ENCODE measurements around the gene GNGT2. TPM values are rescaled to one million over a fixed set of nuclear protein-coding genes. Genes with fewer than 3 reads are reported as not detected.

The GNGT2 gene
- total and polyA plus RNA-seq, 8 donors, result 0.23 to 2.2 (median 0.79) TPM

DNA sequence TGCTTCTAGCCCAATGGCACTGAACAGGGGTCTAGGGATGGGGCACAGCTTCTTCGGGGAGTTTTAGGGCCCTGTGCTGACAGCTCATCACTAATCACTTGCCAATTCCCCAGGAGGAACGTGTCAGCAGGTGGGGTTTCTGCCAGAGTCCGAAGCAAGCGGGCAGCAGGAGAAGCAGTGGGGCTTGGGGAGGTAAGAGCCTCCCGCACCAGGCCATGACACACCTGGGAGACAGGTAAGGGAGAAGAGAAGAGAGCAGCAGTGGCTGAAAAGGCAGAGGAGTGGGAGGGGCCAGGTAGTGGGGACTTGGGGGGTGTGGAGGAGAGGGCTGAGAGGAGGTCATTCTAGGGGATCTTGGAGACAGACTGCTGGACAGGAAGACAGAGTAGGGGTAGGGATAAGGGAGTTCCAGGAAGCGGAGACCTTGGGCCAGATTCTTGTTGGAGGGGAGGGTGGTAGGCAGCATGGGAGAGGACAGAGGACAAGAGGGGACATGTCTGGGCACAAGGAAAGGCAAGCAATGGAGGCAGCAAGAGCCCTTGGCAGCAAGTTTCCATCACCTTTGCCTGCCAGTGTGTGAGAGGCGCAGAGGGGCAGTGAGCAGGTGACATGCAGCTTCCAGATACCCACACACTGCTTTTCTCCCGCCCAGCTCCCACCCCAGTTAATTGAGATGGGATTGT lies 15.3 kb upstream of the GNGT2 start:
- WGBS, 2 donors, result 74 to 78% methylated on average over 7 to 8 of the region's 8 CpGs
- no peaks in the 10 kb centered on the region for H3K36me3 ChIP-seq
- intact Hi-C loops (cut with DNase I), result no loop called here
- no peak for ATAC-seq
- no peaks in the 10 kb centered on the region for H3K9me3 ChIP-seq
- TF ChIP-seq, protein P1, sequence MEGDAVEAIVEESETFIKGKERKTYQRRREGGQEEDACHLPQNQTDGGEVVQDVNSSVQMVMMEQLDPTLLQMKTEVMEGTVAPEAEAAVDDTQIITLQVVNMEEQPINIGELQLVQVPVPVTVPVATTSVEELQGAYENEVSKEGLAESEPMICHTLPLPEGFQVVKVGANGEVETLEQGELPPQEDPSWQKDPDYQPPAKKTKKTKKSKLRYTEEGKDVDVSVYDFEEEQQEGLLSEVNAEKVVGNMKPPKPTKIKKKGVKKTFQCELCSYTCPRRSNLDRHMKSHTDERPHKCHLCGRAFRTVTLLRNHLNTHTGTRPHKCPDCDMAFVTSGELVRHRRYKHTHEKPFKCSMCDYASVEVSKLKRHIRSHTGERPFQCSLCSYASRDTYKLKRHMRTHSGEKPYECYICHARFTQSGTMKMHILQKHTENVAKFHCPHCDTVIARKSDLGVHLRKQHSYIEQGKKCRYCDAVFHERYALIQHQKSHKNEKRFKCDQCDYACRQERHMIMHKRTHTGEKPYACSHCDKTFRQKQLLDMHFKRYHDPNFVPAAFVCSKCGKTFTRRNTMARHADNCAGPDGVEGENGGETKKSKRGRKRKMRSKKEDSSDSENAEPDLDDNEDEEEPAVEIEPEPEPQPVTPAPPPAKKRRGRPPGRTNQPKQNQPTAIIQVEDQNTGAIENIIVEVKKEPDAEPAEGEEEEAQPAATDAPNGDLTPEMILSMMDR (IDR thresholded peaks at IDR 0.05), result no peak
- DNase-seq, result no peak
- no peak for FAIRE-seq
- H3K27ac ChIP-seq, result no peak overlapping the region
- H3K27me3 ChIP-seq, result peaks cover 0 to 19% (median 4%) of the 10 kb centered on the region in 4 donors
- no peak overlapping the region for H3K4me3 ChIP-seq
- H3K4me1 ChIP-seq, result peaks cover 0 to 8% (median 8%) of the 10 kb centered on the region in 3 donors

DNA sequence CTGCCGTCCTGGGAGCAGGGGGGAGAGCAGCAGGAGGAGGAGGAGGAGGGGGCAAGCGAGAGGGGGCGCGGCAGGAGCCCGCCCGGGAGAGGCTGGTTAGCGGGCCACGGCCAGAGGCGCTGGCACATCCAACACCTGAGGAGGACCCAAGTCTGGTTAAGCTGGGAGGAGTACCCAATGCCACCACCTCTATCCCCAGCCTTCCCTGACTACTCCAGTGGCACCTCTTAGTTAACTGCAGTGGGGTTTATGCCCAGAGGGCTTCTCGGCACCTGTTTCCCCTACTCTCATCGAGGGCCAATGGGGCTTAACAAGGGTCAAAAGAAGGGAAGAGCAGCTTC lies 14.6 kb upstream of the GNGT2 start:
- Histone ChIP-seq H3K27ac (no peak overlapping the region), H3K9me3 (no peaks in the 10 kb centered on the region), H3K4me3 (no peak overlapping the region), H3K27me3 (peaks cover 0 to 24% (median 2%) of the 10 kb centered on the region in 4 donors), H3K36me3 (no peaks in the 10 kb centered on the region), H3K4me1 (peaks cover 0 to 8% (median 4%) of the 10 kb centered on the region in 3 donors)
- no peak for ATAC-seq
- no peak for FAIRE-seq
- intact Hi-C loops (cut with DNase I), result no loop called here
- DNase-seq, result no peak
- TF ChIP-seq, protein P1 (IDR thresholded peaks at IDR 0.05), result no peak
- WGBS, 2 donors, result 21 to 33% methylated on average over 6 to 11 of the region's 11 CpGs

DNA sequence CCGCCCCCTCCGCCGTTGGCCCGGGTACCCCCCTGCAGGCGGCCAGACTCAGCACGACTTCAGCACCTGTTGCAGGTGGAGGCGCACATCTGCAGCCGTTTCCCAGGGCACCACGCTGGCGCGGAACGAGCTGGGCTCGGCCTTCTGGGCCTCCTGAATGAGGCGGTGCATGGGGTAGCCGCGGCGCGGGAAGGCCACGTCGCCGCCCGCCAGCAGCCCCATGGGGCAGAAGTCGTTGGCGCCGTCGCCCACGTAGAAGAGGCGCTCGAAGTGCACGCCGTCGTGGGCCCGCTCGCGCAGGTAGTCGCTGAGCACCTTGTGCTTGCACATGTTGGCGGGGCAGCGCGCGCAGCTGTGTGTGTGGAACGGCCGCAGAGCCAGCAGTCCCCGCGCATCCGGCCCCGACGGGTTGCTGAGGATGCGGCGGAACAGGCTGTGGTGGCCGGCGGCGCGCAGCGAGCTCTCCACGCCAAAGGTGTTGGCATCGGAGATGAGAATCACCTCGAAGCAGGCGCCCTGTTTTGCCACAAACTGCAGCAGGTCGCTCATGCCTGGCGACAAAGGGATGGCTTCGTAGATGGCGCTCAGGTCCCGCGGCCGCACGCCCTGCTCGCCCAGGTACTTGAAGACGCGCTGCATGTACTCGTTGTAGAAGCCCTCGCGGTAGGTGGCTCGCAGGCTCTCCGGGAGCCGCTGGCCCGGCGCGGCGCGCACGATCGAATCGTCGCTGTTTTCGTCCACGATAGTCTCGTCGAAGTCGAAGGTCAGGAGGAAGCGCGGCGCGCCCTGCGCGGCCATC lies 14.0 kb upstream of the GNGT2 start:
- 3% methylated on average over 95 of the region's 95 CpGs for WGBS, 2 donors
- Histone ChIP-seq H3K4me1 (peaks cover 0 to 8% (median 4%) of the 10 kb centered on the region in 3 donors), H3K27ac (no peak overlapping the region), H3K4me3 (peak overlapping the region in 1 of 4 donors; percentile 21), H3K9me3 (no peaks in the 10 kb centered on the region), H3K27me3 (peaks cover 0 to 24% (median 1%) of the 10 kb centered on the region in 4 donors), H3K36me3 (no peaks in the 10 kb centered on the region)
- FAIRE-seq (no peak), ATAC-seq (peak; percentile 53 to 62 (median 54)), DNase-seq (peak in 5 of 6 donors; percentile 26 to 70 (median 46))
- intact Hi-C loops (cut with DNase I), result no loop called here
- TF ChIP-seq, protein P1 (IDR thresholded peaks at IDR 0.05), result no peak

DNA sequence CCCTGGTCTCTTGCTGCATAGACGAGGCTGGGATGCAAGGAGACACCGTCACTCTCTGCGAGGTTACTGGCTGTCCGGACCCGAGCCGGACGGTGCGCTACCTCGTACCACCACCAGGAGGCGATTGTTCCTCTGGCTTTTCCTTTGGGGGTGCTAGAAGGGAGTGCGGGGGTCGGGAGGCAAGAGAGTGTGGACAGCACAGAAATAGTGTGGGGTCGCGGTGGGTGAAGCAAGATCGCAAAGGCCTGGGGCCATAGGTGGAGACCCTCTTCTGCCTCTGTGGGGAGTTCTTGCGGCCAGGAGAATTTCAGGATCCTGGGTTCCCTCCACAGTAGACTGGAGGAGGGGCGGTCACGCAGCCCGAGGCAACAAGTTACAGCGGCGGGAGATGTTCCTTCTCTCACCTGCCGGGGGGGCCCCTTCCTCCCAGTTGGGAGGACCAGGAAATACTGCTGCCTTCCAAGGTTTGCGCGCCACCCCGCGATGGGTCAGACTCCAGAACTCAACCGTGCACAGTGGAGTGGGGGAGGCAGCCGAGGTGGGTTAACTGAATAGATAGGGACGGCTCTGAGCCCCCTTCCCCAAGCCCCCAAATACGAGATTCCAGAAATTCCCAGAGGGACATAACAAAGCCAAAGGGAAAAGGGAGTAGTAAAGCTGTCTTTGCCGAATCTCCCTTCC lies 13.3 kb upstream of the GNGT2 start:
- peak overlapping the region in 1 of 4 donors; percentile 21 for H3K4me3 ChIP-seq

More for the DNA sequence above, 13.3 kb upstream of the GNGT2 start:
- peak in 4 of 6 donors; percentile 45 to 82 (median 60) for DNase-seq
- Histone ChIP-seq H3K27me3 (peaks cover 0 to 20% (median 1%) of the 10 kb centered on the region in 4 donors), H3K4me1 (peaks cover 0 to 8% (median 4%) of the 10 kb centered on the region in 3 donors), H3K27ac (no peak overlapping the region), H3K36me3 (no peaks in the 10 kb centered on the region), H3K9me3 (no peaks in the 10 kb centered on the region)
- peak; percentile 38 to 64 (median 57) for ATAC-seq
- TF ChIP-seq, protein P1 (IDR thresholded peaks at IDR 0.05), result peak; percentile 43 to 60 (median 58)
- FAIRE-seq, result no peak
- intact Hi-C loops (cut with DNase I), result no loop called here
- 2 to 5% methylated on average over 29 to 31 of the region's 31 CpGs for WGBS, 2 donors
